ENCODE measurements around the gene MERTK.

GRCh38 chr2:112008910-112009485 is 110.6 kb downstream of the MERTK start:
- TF ChIP-seq, protein P1, sequence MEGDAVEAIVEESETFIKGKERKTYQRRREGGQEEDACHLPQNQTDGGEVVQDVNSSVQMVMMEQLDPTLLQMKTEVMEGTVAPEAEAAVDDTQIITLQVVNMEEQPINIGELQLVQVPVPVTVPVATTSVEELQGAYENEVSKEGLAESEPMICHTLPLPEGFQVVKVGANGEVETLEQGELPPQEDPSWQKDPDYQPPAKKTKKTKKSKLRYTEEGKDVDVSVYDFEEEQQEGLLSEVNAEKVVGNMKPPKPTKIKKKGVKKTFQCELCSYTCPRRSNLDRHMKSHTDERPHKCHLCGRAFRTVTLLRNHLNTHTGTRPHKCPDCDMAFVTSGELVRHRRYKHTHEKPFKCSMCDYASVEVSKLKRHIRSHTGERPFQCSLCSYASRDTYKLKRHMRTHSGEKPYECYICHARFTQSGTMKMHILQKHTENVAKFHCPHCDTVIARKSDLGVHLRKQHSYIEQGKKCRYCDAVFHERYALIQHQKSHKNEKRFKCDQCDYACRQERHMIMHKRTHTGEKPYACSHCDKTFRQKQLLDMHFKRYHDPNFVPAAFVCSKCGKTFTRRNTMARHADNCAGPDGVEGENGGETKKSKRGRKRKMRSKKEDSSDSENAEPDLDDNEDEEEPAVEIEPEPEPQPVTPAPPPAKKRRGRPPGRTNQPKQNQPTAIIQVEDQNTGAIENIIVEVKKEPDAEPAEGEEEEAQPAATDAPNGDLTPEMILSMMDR (IDR thresholded peaks at IDR 0.05) = no peak
- TF ChIP-seq POLR2A (IDR thresholded peaks at IDR 0.05) = no peak
